OCI-LY1 (cell line): ENCODE measurements around the gene KRT6A.

Experiments used
- H2AFZ ChIP-seq: fragments of 200-600 bp; sonication (generic), shearing (Covaris generic); 2 replicates; pipeline ENCODE4 v1.6.0; 2014; ENCODE audit warnings: antibody characterized with exemption, mild to moderate bottlenecking, low read length
- H3F3A ChIP-seq: fragments of 200-600 bp; sonication (generic), shearing (Covaris generic); 2 replicates; pipeline ENCODE4 v1.6.0; 2014; ENCODE audit warnings: mild to moderate bottlenecking, antibody characterized with exemption, low read length, moderate library complexity; ENCODE audit not compliant: insufficient read depth
- H3K27ac ChIP-seq: fragments of 200-600 bp; sonication (generic); 2 replicates; pipeline ENCODE4 v1.5.1; 2014; ENCODE audit warnings: low read length, mixed run types, mild to moderate bottlenecking, low read depth; ENCODE audit not compliant: poor library complexity, severe bottlenecking
- H3K27me3 ChIP-seq: fragments of 200-600 bp; sonication (generic); 2 replicates; pipeline ENCODE4 v1.6.0; 2014; ENCODE audit warnings: antibody characterized with exemption, mild to moderate bottlenecking, low read length, moderate library complexity; ENCODE audit not compliant: insufficient read depth
- H3K36me3 ChIP-seq: fragments of 200-600 bp; sonication (generic); 2 replicates; pipeline ENCODE4 v1.6.1; 2014; ENCODE audit warnings: mild to moderate bottlenecking, antibody characterized with exemption, low read length, moderate library complexity, mixed read lengths; ENCODE audit not compliant: insufficient read depth
- H3K4me1 ChIP-seq: fragments of 200-600 bp; sonication (generic); 2 replicates; pipeline ENCODE4 v1.5.1; 2014; ENCODE audit warnings: mild to moderate bottlenecking, low read length, moderate library complexity; ENCODE audit not compliant: insufficient read depth, severe bottlenecking
- H3K4me2 ChIP-seq: fragments of 200-600 bp; sonication (generic), shearing (Covaris generic); 2 replicates; pipeline ENCODE4 v1.6.1; 2014; ENCODE audit warnings: low read length
- H3K4me3 ChIP-seq: fragments of 200-600 bp; sonication (generic); 2 replicates; pipeline ENCODE4 v1.5.1; 2014; ENCODE audit warnings: low read length, low read depth, mild to moderate bottlenecking, mixed read lengths; ENCODE audit not compliant: poor library complexity, severe bottlenecking
- H3K79me2 ChIP-seq: fragments of 200-600 bp; shearing (Covaris generic); 2 replicates; pipeline ENCODE4 v1.6.1; 2016; ENCODE audit warnings: mixed run types, low read length, mixed read lengths; ENCODE audit not compliant: insufficient read depth
- H3K9ac ChIP-seq: fragments of 200-600 bp; sonication (generic), shearing (Covaris generic); 2 replicates; pipeline ENCODE4 v1.6.1; 2014; ENCODE audit warnings: mild to moderate bottlenecking, low read length, mixed read lengths
- H3K9me2 ChIP-seq: fragments of 200-600 bp; sonication (generic), shearing (Covaris generic); 2 replicates; pipeline ENCODE4 v1.6.1; 2014; ENCODE audit warnings: low read depth, mild to moderate bottlenecking, low read length, mixed read lengths
- H3K9me3 ChIP-seq: fragments of 200-600 bp; shearing (Covaris generic); 2 replicates; pipeline ENCODE4 v1.6.1; 2014; ENCODE audit warnings: low read length, mixed read lengths
- H4K20me1 ChIP-seq: fragments of 200-600 bp; sonication (generic), shearing (Covaris generic); 2 replicates; pipeline ENCODE4 v1.6.0; 2016; ENCODE audit warnings: mild to moderate bottlenecking, low read length; ENCODE audit not compliant: insufficient read depth
- EZH2 ChIP-seq: fragments of 200-600 bp; sonication (generic), shearing (Covaris generic); IDR thresholded peaks from 2 replicates; pipeline ENCODE4 v1.8.0; 2017; ENCODE audit warnings: borderline replicate concordance, mixed run types, mild to moderate bottlenecking, antibody characterized with exemption, low read length, moderate library complexity, mixed read lengths
- TF ChIP-seq, protein P1 (sequence below): fragments of 200-600 bp; sonication (generic), shearing (Covaris generic); IDR thresholded peaks from 2 replicates; pipeline ENCODE4 v1.5.1; 2017; ENCODE audit warnings: mild to moderate bottlenecking, antibody characterized with exemption, low read length, moderate library complexity, mixed read lengths

The KRT6A gene

DNA sequence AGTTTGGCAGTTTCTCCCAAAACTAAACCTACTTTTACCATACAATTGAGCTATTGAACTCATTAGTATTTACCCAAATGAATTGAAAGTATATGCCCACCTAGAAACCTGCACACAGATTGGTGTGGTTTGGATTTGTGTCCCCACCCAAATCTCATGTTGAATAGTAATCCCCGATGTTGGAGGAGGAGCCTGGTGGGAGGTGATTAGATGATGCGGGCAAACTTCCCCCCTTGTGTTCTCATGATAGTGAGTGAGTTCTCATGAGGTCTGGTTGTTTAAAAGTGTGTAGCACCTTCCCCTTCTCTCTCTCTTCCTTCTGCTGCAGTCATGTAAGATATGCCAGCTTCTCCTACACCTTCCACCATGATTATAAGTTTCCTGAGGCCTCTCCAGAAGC is 15.4 kb downstream of the KRT6A start:
- no peaks in the 10 kb centered on the region for H4K20me1 ChIP-seq
- no peaks in the 10 kb centered on the region for H3K9me2 ChIP-seq
- no peaks in the 10 kb centered on the region for H3K79me2 ChIP-seq
- H3F3A ChIP-seq = no peaks in the 10 kb centered on the region
- TF ChIP-seq, protein P1, sequence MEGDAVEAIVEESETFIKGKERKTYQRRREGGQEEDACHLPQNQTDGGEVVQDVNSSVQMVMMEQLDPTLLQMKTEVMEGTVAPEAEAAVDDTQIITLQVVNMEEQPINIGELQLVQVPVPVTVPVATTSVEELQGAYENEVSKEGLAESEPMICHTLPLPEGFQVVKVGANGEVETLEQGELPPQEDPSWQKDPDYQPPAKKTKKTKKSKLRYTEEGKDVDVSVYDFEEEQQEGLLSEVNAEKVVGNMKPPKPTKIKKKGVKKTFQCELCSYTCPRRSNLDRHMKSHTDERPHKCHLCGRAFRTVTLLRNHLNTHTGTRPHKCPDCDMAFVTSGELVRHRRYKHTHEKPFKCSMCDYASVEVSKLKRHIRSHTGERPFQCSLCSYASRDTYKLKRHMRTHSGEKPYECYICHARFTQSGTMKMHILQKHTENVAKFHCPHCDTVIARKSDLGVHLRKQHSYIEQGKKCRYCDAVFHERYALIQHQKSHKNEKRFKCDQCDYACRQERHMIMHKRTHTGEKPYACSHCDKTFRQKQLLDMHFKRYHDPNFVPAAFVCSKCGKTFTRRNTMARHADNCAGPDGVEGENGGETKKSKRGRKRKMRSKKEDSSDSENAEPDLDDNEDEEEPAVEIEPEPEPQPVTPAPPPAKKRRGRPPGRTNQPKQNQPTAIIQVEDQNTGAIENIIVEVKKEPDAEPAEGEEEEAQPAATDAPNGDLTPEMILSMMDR = no peak
- no peak for TF ChIP-seq EZH2
- H3K4me1 ChIP-seq = no peaks in the 10 kb centered on the region
- no peaks in the 10 kb centered on the region for H3K9me3 ChIP-seq
- no peaks in the 10 kb centered on the region for H3K27me3 ChIP-seq
- H3K36me3 ChIP-seq = no peaks in the 10 kb centered on the region
- H3K4me2 ChIP-seq = no peak overlapping the region
- no peak overlapping the region for H3K9ac ChIP-seq
- no peak overlapping the region for H3K4me3 ChIP-seq
- no peak overlapping the region for H3K27ac ChIP-seq
- H2AFZ ChIP-seq = no peak overlapping the region

- Histone ChIP-seq H4K20me1 (no peaks in the 10 kb centered on the region), H3K4me1 (no peaks in the 10 kb centered on the region), H3K27me3 (no peaks in the 10 kb centered on the region), H3K9me3 (no peaks in the 10 kb centered on the region), H2AFZ (no peak overlapping the region), H3K4me3 (no peak overlapping the region), H3K4me2 (no peak overlapping the region), H3K9me2 (no peaks in the 10 kb centered on the region), H3K27ac (no peak overlapping the region), H3K9ac (no peak overlapping the region), H3K36me3 (no peaks in the 10 kb centered on the region), H3F3A (no peaks in the 10 kb centered on the region), H3K79me2 (no peaks in the 10 kb centered on the region)
- TF ChIP-seq EZH2 = no peak
- TF ChIP-seq, protein P1 = no peak
Observed at GRCh38 chr12:52474212-52474611, 18.8 kb downstream of the KRT6A start.

DNA sequence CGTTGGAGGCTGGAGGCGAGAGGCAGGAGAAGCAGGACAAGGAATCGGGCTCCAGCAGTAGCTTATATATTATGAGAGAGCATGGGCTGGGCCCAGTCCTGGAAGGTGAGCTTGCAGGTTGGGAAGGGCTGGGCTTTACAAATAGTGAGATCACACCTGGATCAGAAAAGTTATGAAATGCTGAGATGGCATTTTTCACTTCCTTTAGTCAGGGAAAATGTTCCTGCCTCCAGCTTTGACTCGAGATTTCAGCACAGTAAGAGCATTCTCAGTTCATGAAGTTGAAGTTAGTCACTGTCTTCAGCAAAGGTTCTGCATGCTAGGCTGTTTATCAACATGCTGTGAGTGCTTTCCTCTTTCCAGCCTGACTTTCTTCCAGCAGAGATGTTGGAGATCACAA is 19.3 kb downstream of the KRT6A start, which contains the start of gene KRT6C:
Gene KRT6C (minus strand): TSS at position 38 of the 400 bp plus-strand sequence. CDS start 68 bp downstream, outside the sequence.
- H3K36me3 ChIP-seq = no peaks in the 10 kb centered on the region
- H3K4me3 ChIP-seq = no peak within 1 kb of the TSS
- no peak within 1 kb of the TSS for H3K27ac ChIP-seq
- no peaks in the 10 kb centered on the region for H3K27me3 ChIP-seq
- H2AFZ ChIP-seq = no peak within 1 kb of the TSS
- no peaks in the 10 kb centered on the region for H3F3A ChIP-seq
- H4K20me1 ChIP-seq = no peaks in the 10 kb centered on the region
- TF ChIP-seq, protein P1 = no peak
- TF ChIP-seq EZH2 = no peak
- no peaks in the 10 kb centered on the region for H3K9me3 ChIP-seq
- H3K9me2 ChIP-seq = no peaks in the 10 kb centered on the region
- no peaks in the 10 kb centered on the region for H3K79me2 ChIP-seq
- H3K4me2 ChIP-seq = no peak within 1 kb of the TSS
- no peaks in the 10 kb centered on the region for H3K4me1 ChIP-seq
- no peak within 1 kb of the TSS for H3K9ac ChIP-seq
